ENCODE measurements around the gene ANG.

ANG gene

GRCh38 chr14:20679907-20680306, 8.7 kb upstream of the ANG start:
- no peak for TF ChIP-seq NFIC (IDR thresholded peaks at IDR 0.05)
- TF ChIP-seq USF1 (IDR thresholded peaks at IDR 0.05): peak; percentile 93

DNA sequence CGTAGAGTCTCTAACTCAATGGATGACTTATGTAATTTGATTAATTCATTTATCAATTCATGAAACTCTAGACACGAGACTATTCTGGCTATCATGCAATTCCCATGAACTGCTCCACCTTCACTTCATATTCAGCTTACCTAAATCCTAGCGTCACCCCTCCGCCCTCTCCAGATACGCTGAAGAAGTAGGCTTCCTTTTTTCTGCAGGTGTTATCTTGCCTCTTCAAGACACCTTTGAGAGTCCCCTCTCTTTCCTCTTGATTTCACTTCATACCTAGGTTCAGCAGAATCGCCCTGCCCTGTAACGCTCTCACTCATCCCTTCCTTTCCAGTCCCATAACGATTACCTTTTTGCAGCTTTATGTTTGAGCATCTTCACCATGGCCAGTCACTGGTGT, 8.2 kb upstream of the ANG start:
- no peak for TF ChIP-seq MAX (IDR thresholded peaks at IDR 0.05)

DNA sequence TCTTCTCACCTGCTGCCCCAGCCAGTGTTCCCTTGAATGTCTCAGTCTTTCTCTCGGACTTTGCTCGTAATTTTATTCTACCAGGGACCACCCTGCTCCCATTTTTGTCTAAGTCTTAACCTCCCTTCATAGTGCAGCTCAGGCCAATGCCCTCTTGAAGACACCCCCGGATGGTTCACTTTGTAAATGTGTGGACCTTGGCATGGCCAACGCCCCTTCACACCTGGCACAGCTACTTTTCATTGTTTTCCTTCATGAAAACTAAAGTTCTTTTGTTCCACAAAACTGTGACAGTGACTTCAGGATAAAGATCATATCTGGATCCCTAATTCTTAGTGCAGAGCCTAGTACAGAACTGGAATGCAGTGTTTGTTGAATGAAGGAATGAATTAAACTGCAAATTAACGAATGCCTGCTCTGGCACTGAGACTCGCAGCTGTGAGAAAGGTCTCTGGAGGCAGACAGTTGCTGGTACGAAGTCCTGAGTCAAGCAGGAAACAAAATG, 7.7 kb upstream of the ANG start:
- TF ChIP-seq NFIC (IDR thresholded peaks at IDR 0.05) (no peak), RAD21 (IDR thresholded peaks at IDR 0.05; ENCODE audit: low read depth) (no peak), EP300 (IDR thresholded peaks at IDR 0.05; ENCODE audit: borderline replicate concordance) (no peak), YY1 (IDR thresholded peaks at IDR 0.05; ENCODE audit: low read depth) (no peak), TEAD4 (IDR thresholded peaks at IDR 0.05) (no peak), CREB1 (IDR thresholded peaks at IDR 0.05; ENCODE audit: low read depth) (no peak), MAX (IDR thresholded peaks at IDR 0.05) (0 out of 2 replicates have a peak, but pooled peaks have one; percentile 12), FOXM1 (IDR thresholded peaks at IDR 0.05; ENCODE audit: borderline replicate concordance, low read depth) (no peak)

GRCh38 chr14:20681348-20682126, 7.0 kb upstream of the ANG start:
- TF ChIP-seq MAX (IDR thresholded peaks at IDR 0.05): no peak
- no peak; the same call in 1 of the 2 replicates for TF ChIP-seq YY1 (IDR thresholded peaks at IDR 0.05; ENCODE audit: low read depth)
- no peak for TF ChIP-seq USF1 (IDR thresholded peaks at IDR 0.05)
- no peak for TF ChIP-seq TCF12 (IDR thresholded peaks at IDR 0.05; ENCODE audit: low read depth)
- peak; percentile 74 for TF ChIP-seq TEAD4 (IDR thresholded peaks at IDR 0.05)
- peak; percentile 53 for TF ChIP-seq CEBPB (IDR thresholded peaks at IDR 0.05)
- no peak for TF ChIP-seq NFIC (IDR thresholded peaks at IDR 0.05)
- no peak for TF ChIP-seq EP300 (IDR thresholded peaks at IDR 0.05; ENCODE audit: borderline replicate concordance)
- no peak for TF ChIP-seq ZBTB7A (IDR thresholded peaks at IDR 0.05; ENCODE audit: low read depth)
- 0 out of 2 replicates have a peak, but pooled peaks have one; percentile 46 for TF ChIP-seq EGR1 (IDR thresholded peaks at IDR 0.05)
- 0 out of 2 replicates have a peak, but pooled peaks have one; percentile 20 for TF ChIP-seq TAF1 (IDR thresholded peaks at IDR 0.05; ENCODE audit: low read depth)
- TF ChIP-seq FOXM1 (IDR thresholded peaks at IDR 0.05; ENCODE audit: borderline replicate concordance, low read depth): no peak

DNA sequence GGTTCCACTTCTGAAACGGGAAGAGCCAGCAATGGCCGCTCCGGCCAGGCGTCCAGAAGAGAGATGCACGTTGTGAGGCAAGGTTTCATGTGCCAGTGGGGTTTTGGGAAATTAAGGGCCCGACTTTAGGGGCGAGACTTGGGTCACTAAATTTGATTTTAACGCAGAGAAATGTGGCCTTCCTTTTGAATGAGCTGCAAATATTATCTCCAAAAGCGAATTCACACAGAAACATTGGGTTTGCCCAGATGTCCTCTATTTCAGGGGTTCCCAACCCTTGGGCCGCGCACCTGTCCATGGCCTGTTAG, 6.5 kb upstream of the ANG start:
- peak; percentile 65; the same call in 1 of the 2 replicates for TF ChIP-seq YY1 (IDR thresholded peaks at IDR 0.05; ENCODE audit: low read depth)
- TF ChIP-seq REST (IDR thresholded peaks at IDR 0.05; ENCODE audit: low read depth): no peak

GRCh38 chr14:20682435-20683124, 6.0 kb upstream of the ANG start:
- no peak for TF ChIP-seq EGR1 (IDR thresholded peaks at IDR 0.05)
- TF ChIP-seq FOXM1 (IDR thresholded peaks at IDR 0.05; ENCODE audit: borderline replicate concordance, low read depth): no peak
- TF ChIP-seq MAX (IDR thresholded peaks at IDR 0.05): peak; percentile 48; the same call in 1 of the 2 replicates
- TF ChIP-seq TCF12 (IDR thresholded peaks at IDR 0.05; ENCODE audit: low read depth): no peak; the same call in 1 of the 2 replicates
- TF ChIP-seq TAF1 (IDR thresholded peaks at IDR 0.05; ENCODE audit: low read depth): no peak
- no peak for TF ChIP-seq NFIC (IDR thresholded peaks at IDR 0.05)
- no peak; the same call in 1 of the 2 replicates for TF ChIP-seq CREB1 (IDR thresholded peaks at IDR 0.05; ENCODE audit: low read depth)
- no peak for TF ChIP-seq CEBPB (IDR thresholded peaks at IDR 0.05)
- no peak for TF ChIP-seq YY1 (IDR thresholded peaks at IDR 0.05; ENCODE audit: low read depth)
- TF ChIP-seq ZBTB7A (IDR thresholded peaks at IDR 0.05; ENCODE audit: low read depth): peak; percentile 33; the same call in 1 of the 2 replicates
- no peak for TF ChIP-seq RAD21 (IDR thresholded peaks at IDR 0.05; ENCODE audit: low read depth)
- TF ChIP-seq USF1 (IDR thresholded peaks at IDR 0.05): no peak
